Measurements from ENCODE around the gene KRT79. TPM values are rescaled to one million over a fixed set of nuclear protein-coding genes. Genes with fewer than 3 reads are reported as not detected.
"Not testable (repeated sequence)": the region's sequence is repeated elsewhere in the genome, so short reads cannot be mapped to it uniquely, and the experiment has no call there.

Gene KRT79
- polyA plus RNA-seq (ENCODE audit: insufficient read length in 4 of 4) = under 1 TPM in 1 of 4 donors, not detected in 3; 0.09 TPM

DNA sequence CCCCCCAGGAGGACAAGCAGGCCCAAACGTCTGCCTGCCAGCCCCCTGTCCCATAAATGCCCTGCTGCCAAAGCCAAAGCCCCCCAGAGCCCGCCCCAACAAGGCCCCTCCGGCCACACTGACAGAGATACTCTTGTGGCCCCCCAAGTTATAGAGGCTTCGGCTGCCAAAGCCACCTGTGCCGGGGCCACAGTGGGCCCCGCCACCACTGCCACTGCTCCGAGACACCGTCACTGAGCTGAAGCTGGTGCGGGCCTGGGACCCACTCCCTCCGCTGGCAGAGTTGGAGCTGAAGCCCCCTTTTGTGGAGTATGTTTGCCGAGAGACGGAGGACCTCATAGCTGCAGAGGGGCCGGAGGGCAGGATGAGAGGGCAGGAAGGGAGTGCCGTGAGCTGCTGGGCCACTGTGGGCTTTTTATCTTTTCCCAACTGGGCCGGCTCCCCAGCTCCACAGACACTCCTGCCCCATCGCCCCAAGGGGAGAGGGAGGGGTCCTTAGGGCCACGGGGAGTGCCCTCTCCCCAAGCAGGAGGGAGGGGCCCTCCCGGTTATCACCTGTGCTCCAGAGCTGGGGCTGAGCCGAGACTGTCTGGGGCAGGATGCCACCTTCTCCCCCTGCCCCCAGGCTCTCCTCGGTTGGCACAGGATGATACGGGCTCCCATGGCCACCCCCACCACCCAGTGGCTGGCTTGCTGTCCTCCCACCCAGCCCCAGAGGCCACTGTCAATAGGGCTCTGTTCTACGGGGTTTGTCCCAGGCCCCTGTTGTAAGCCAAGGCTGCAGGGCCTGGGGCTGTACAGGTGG, at the start of gene KRT79:
KRT79 (minus strand) TSS at position 390 of the 805 bp plus-strand sequence; CDS start at position 339, 51 bp downstream.
- DNase-seq (ENCODE audit: low read depth in 4 of 4, low spot score in 3 of 4) = no peak

DNA sequence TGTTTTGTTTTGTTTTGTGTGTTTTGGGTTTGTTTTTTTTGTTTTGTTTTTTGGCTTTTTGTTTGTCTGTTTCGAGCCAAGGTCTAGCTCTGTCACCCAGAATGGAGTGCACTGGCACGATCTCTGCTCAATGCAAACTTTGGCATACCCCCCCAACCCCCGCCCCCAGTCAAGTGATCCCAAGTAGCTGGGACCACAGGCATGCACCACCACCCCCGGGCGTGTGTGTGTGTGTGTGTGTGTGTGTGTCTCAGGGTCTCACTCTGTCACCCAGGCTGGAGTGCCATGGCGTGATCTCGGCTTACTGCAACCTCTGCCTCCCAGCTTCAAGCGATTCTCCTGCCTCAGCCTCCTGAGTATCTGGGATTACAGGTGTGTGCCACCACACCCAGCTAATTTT, 46.4 kb upstream of the KRT79 start:
- DNase-seq (ENCODE audit: low read depth in 4 of 4, low spot score in 3 of 4) = not testable (repeated sequence)

DNA sequence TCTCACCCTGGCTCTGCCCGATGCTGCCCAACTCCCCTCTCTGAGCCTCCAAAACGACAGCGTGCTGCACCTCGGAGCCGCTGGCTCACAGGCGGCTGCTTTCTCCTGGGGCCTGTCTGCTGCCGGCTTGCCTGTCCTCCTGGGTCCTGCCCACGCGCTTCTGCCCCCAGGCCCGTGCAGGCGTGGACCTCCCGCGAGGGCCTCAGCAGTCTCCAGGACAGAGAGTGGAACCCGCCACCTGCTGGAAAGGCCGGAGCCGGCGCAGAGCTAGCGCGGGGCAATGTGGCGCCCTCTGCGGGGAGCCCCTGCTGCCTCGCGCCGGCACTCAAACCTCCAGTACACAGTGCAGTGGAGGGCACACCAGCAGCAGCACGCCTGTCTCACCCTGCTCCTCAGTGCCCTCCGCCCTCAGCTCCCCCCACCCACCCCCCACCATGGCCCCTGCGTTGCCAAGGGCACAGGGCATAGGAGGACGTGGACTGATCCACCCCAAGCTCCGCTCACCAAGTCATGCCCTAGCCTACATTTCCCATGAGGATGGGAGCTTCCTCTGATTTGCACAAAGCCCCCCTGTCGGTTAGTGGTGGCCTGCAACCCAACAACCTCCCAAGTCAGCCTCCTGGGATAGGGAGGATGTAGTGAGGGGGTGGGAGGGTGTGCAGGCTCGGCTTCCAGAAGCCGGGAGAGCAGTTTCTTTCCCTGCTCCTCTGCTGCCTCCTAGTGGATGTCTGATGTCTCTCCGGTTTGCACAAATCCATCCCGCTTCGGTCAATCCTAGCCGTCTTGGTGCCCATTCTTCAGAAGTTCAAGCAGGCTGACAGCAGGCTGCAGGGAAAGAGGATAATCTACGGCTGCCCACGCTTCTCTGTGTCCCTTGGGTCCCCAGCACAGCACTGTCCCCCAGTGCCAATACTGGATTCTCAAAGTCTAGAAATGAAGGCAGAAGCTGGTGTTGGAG, 45.6 kb upstream of the KRT79 start:
- peak; percentile 69 to 82 (median 76) for DNase-seq (ENCODE audit: low read depth in 4 of 4, low spot score in 3 of 4)

DNA sequence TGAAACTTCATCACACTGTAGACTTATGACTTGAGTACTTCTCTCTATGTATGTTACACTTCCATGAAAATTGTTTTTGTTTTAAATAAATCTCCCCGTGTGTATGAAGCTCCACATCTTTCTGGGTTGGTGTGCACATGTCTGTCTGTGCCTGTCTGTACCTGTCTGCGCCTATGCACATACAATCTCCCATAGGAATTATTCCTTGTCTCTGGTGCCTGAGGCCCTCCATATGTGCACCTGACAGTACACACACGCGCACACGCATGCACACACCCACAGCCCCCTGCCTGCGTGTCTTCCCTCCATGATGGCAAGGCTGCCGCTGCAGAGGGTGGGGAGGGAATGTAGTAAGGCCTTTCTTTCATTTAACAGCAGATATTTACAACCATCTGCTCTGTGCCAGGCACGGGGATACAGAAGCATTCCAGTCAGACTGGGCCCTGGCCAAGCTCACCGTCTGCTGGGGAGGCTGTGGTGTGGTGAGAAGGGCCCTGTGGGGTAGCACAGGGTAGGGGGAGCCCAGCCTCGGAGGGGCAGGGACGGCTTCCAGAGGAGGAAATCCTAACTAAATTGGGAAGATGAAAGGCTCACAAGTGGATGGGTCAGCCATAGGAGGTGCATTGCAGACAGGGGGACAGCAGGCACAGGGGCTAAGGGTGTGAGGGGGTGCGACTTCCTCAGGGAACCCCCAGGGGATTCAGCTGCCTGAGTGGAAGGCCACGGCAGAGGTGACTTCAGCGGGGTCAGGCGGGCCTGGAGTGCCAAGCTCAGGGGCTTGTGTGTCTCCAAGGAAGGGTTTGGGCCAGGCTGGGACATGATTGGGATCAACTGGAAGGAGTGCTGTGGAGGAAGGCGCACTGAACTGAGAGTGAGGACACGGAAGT, 44.6 kb upstream of the KRT79 start:
- DNase-seq (ENCODE audit: low read depth in 4 of 4, low spot score in 3 of 4) = no peak

DNA sequence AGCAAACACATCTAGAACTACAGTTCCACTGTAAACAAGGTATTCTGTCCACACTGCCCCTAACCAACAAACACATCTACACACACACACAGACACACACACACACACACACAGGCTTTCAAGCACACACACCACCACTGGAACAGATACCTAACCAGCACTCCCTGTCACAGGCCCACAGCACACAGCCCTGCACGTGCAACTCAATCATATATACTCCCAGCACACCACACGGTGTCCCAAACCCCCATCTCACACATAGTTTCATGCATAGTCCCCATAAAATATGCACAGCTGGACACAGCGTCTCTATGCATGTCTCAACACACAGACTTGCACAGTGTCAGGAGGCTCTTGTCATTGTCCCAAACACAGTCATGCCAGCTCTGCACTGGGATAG, 43.1 kb upstream of the KRT79 start:
- DNase-seq (ENCODE audit: low read depth in 4 of 4, low spot score in 3 of 4) = no peak

DNA sequence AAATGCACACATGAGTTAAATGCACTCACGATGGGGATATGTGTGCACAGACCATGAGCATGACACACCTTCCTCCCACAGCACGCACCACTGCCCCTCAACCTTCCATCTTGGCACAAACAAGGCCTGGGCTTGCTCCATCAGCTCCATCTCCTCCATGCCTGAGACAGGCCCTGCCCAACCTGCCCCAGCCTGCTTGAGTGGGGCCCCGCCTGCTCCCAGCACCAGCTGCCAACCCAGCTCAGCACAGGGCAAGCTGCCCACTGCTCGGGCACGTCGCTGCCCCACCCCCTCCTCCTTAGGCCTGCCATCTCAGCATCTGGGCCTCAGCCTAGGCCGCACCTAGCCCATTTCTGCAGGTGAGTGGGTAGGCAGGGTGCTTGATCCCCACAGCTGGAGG, 42.3 kb upstream of the KRT79 start:
- DNase-seq (ENCODE audit: low read depth in 4 of 4, low spot score in 3 of 4) = no peak

DNA sequence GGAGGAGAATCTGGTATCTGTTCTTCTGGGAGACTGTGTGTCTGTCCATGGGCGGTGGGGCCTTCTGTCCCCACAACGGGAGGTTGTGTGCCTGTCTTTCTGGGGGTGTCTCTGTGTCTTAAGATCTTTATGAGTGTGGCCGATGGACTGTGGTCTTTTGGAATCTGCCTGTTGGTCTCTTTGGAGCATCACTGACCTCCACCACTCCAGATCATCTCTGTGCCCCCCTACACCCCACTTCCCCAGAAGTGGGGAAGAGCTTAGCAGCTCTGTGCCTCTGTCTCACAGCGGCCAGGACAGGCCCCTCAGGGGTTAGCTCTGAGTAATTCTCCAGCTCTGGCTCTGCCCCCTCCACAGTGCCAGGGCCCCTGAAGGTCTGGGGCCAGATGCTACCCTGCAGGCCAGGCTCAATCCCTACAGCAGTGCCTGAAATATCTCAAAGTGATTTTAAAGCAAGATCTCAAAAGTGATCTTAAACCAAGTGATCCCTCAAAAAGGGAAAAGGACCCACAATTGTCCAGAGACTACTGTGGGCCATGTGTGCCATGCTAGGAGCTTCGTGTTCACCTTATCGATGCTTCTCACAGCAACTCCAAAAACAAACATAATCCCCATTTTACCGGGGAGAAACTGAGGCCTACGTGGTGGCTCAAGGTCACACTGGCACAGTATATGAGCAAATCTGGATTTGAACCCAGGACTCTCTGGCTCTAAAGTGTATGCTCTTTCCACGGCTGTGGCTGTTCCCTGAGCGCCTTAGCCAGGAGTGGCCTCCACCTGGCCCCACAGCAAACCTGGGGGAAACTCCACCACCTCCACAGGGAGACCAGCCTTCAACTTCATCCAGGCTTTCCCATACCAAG, 40.7 kb upstream of the KRT79 start:
- DNase-seq (ENCODE audit: low read depth in 4 of 4, low spot score in 3 of 4) = no peak

DNA sequence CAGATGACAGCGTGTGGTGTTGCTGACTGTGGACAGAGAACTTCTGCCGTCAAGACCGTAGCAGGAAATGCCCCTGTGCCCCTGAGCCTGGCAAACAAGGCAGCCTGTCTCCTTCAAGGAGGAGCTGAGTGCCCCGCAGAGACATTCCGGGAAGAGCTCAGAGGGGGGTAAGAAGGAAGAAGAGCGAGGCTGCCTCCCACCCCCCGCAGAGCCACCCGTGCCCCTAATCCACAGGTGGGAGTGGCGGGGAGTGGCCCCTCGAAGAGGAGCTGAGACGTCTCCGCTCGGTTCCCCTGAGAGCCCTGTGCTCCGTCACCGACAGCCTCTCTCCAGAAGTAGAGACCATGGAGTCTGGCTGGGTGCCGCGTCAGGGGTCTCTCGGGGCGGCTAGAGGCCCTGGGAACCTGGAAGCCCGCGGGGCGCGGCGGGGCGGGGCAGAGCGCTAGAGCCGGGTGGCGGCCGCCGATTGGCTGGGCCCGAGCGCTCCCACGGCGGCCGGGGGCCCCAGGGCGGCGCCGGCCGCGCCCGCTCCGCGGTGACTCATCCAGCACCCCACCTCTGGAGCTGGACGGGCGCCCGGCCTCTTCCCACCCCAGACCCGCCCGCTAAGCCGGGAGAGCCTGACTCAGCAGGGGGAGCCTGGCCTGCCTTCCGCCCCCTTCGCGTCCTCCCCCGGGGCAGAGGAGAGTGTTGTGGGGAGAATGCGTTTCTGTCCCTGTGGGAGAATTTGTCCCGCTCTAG, 39.9 kb upstream of the KRT79 start:
- no peak for DNase-seq (ENCODE audit: low read depth in 4 of 4, low spot score in 3 of 4)

DNA sequence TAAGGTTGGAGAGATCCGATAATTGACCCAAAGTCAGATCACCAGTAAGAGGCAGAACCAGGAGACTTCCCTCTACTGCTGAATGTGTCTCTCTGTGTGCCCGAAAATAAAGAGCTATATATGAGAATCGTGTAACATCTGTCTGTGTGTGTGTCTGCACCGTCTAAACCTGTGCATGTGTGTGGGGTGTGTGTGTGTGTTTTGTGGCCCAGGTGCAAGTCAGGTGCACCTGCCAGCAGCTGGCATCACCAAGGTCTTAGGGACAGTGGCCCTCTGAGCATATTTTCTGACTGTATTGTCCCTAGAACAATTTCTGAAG, 39.4 kb upstream of the KRT79 start:
- DNase-seq (ENCODE audit: low read depth in 4 of 4, low spot score in 3 of 4) = no peak

DNA sequence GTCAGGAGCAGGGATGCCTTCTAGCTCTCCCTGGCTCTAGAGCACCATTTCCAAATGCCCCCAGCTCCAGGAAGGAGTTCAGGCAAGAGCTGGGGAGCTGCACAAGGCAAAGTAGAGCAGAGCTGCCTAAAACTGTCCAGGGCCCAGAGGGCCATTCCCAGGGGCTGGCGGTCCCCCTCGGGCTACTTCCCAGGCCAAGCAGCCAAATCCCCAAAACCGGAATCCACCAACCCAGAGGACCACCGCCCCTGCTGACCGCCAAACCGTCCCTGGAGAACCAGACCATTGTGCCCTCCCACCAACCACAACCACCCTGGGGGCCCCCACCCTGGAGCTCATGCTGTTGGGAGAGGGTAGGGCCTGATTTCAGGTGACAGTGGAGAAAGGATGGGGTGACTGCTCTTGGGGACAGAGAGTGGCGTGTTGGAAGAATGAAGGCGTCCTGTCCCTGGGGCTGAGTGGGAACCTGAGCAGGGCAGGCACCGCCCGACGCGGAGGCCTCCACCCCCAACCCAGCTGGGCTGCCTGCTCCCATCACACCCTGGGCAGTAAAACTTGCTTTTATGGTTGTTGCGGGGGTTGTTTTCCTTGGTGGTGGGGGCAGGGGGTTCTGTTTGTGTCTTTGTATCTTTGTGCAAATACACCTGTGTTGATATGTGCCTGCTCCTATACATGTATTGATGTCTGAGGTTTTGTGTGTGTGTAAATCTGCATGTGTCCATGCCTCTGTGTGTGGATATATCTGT, 38.7 kb upstream of the KRT79 start:
- DNase-seq (ENCODE audit: low read depth in 4 of 4, low spot score in 3 of 4) = no peak

DNA sequence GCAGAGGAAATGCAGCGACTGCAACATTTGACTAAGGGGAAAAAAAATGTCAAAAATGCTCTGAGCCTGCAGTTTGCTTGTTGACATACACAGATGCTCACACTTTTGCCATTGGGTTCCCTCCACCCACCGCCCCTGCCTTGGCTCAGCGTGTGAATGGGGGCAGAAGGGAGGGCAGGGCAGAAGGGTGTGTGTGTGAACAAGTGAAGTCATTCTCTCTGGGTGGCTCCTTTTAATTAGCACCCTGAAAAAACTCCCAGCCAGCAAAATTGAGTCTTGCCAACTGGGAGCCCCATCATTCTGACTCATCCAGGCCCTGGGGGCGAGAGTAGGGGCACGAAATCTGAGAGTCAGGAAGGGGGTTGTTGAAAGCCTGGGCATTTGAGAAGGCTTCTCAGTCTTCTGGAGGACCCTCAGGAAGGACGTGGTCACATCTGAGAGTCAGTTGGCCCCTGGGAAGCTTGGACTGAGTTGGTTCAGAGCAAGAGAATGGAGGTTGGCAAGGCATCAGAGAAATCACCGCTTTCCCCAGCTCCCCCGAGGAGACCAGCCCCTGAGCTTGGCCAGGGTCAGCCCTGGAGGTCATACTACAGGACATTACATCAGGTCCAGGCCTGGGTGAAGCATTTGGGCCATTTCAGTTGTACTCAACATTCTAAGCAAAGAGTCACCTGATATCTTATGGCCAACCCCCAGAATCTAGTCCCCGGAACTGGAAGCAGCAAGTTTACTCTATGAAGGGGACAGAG, 37.4 kb upstream of the KRT79 start:
- no peak for DNase-seq (ENCODE audit: low read depth in 4 of 4, low spot score in 3 of 4)

DNA sequence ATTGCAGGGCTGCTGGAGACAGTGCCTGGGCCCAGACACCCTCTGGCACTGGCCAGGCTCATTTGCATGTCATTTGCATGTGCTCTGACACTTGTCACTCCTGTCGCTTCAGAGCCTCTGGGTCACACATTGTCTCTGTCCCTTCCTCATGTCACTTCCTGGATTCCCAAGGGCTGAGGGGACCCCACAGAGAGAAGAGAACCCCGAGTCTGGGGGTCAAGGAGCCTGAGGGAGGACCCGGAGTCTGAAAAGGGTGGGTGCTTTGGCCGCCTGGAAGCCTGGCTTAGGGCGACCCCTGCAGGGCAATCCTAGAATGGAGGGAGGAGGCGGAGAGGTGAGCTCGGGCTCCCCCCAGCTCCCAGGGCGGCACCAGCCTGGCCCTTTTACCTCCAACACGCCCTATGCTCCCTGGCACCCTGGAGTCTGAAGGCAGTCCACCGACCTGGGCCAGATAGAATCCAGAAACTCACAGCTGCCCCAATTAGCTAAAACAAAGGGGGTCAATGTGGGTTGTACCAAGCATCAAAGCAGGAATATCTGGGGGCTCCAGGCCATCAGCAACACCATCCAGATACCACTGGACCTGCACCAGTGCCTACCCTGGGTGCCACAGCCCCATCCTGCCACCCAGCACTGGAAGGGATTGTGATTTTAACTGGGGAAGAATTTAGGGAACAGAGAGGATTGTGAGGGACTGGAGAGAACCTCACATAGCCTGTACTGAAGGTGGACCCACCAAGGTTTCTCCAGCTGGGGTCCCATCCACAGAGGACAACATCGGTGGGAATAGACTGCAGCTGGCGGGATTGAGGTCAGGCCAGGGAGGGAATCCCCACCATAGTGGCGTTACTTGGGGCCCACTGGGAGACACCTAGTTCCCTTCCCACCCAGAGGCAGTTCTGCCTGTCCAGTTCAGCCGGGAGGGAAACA, 36.5 kb upstream of the KRT79 start:
- no peak for DNase-seq (ENCODE audit: low read depth in 4 of 4, low spot score in 3 of 4)

DNA sequence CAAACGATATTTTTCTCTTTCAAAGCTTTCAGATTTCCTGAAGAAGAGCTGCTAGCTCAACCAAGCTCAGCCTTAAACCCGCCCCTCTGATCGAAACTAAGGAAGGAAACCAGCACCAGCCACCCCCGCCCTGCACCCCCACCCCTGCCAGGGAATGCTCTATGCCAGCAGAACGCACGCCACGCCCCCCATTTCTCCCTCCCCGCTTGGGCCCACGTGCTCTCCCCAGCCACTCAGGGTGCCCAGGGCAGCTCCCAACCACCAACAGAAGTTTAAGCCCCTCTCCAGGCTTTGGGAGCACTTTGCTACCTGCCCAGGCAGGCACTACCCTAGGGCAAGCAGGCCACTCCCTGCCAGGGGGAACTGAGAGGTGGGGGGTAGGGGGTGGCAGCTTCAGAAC, 33.5 kb upstream of the KRT79 start:
- no peak for DNase-seq (ENCODE audit: low read depth in 4 of 4, low spot score in 3 of 4)

DNA sequence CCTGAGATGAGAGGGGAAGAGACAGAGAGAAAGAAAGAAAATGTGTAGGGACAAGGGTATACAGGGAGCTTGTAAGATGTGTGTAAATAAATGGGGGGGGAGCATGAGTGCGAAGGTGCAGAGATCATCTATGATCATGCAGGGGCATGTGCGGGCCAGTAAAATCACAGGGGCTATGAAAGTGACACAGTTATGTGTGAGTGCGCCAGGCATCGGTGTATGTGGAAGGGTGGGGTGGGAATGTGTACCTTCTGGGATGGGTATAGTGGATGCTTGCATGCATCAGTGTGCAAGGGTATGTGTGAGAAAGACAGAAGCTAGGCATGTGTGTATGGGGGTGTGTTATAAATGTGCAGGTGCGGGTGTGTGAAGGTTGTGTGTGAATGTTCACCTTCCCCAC, 33.0 kb upstream of the KRT79 start:
- DNase-seq (ENCODE audit: low read depth in 4 of 4, low spot score in 3 of 4) = no peak

DNA sequence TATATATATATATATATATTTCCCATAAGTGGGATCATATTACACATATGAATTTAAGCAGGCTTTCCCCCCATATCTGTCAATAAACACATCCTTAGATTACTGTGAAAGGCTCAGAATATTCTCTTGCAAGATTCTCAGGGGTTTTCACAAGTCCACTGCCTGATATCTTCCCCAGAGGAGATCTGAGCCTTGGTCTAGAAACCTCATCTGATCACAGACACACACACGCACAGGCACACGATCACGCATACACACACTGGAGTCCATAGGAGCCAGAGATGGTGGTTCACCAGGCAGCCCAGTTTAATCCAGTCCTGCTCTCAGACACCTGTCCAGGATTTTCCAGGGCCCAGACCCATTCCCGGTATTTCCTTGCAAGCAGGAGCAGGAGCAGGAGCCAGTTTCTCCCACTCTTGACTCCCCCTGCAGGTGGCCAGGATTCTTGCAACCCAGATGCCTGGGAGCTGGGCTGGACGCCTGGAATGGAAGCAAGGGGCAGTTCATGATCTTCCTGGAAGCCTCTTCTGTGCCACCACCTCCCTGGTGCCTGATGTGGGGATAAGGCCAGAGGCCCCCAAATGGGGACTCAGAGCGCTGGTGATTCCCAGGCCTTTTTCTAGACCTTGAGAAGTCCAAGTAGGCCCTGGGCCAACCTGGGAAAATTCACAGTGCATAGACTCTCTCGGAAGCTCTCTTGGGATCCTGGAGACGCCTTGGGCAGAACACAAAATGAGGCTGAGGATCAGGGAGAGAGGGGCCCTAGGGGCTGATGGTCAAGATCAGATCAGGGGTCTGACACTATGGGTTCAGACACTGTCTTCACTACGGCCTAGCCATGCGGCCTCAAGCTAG, 31.2 kb upstream of the KRT79 start:
- DNase-seq (ENCODE audit: low read depth in 4 of 4, low spot score in 3 of 4) = no peak

DNA sequence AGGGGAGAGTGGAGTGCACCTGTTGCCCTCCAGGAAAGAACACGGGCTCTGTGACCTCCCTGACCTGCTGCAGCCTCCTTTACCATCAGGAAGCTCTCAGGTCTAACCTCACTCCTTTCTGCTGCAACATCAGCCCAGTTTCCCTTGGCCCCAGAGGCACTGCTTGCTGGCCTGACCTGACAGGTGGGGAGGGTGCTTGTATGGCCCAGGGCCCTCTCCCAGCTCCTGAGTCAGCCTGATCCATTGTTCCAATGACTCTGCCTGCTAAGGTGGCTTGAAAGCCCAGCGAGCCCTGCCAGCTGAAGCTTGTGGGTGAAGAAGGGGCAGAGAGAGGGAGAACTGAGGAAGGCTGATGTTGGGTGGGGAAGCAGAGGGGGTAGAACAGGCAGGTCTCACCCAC, 27.9 kb upstream of the KRT79 start:
- DNase-seq (ENCODE audit: low read depth in 4 of 4, low spot score in 3 of 4) = no peak
